ENCODE data around the gene TMED6.

TMED6 gene

GRCh38 chr16:69322343-69322742, 29.2 kb downstream of the TMED6 start:
- DNase-seq: no peak

- DNase-seq: no peak
Measured at GRCh38 chr16:69321080-69321479, 30.5 kb downstream of the TMED6 start.

- DNase-seq: no peak
Measured at GRCh38 chr16:69320740-69321073, 30.9 kb downstream of the TMED6 start.

GRCh38 chr16:69319826-69320739, 31.5 kb downstream of the TMED6 start:
- no peak for DNase-seq

- no peak for DNase-seq
Measured at GRCh38 chr16:69319381-69319780, 32.2 kb downstream of the TMED6 start.

DNA sequence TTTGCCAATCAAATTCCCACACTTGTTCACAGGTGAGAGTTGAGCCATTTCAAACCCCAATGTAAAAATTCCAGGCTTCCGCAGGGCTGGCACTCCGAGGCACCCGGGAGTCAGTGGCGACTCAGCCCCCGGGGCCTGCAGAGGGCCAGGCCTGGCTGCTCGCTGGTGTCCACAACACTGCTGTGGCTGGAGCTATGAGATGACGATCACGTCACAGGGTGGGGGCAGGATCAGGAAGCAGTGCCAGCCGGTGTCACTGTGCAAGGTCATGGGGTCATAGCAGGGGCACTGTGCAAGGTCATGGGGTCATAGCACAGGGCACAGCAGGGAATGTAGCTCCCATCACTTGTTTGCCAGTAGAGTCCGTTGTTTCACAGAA, 32.7 kb downstream of the TMED6 start:
- DNase-seq: no peak

DNA sequence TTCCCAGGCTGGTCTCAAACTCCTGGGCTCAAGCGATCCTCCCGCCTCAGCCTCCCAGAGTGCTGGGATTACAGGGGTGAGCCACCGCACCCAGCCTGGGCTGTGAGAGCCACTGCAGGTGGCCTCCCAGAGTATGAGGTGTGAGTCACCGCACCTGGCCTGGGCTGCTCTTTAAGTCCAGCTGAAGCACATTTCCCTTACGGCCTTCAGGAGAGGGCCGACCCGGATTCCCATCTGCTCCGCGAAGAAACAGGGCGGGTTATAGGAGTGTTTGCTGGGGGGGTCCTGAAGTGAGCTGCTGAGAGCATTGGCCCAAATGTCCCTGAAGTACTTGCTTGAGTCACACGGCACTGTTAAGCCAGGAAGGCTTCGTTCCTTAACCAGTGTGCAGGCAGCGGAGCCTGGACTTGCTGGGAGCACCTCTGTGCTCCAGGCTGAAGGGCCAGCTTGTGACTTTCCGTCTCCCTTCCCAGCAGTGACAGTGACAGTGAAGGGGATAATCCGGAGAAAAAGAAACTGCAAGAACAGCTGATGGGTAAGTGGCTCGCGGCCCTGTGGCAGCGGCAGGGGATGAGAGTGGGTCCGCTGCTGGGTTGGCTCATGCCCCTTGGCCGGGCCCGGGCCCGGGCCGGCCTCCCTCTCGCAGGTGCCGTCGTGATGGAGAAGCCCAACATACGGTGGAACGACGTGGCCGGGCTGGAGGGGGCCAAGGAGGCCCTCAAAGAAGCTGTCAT, 33.2 kb downstream of the TMED6 start:
- DNase-seq: no peak

GRCh38 chr16:69316595-69317034, 35.0 kb downstream of the TMED6 start:
- no peak for DNase-seq

GRCh38 chr16:69315486-69316311, 35.9 kb downstream of the TMED6 start:
- no peak for DNase-seq

DNA sequence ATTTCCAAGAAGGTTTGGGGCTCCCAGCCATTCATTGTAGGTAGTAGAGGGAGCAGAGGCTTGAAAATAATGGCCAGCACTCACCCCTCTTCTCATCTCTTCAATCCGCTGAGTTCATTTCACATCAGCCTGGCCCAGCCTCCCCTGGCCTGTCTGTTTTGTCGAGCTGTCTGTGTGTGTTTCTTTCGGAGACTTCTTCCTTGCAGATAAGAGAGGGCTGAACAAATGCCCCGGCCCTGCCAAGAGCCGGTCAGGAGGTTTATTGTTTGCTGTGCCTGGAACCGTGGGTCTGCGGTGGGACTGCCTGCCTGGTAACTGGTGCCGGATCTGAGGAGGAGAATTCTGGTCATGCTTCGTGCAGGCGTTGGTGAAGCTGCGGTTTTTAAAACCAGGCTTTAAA, 37.1 kb downstream of the TMED6 start:
- no peak for DNase-seq

- DNase-seq: no peak
Measured at GRCh38 chr16:69313469-69313868, 38.1 kb downstream of the TMED6 start.

DNA sequence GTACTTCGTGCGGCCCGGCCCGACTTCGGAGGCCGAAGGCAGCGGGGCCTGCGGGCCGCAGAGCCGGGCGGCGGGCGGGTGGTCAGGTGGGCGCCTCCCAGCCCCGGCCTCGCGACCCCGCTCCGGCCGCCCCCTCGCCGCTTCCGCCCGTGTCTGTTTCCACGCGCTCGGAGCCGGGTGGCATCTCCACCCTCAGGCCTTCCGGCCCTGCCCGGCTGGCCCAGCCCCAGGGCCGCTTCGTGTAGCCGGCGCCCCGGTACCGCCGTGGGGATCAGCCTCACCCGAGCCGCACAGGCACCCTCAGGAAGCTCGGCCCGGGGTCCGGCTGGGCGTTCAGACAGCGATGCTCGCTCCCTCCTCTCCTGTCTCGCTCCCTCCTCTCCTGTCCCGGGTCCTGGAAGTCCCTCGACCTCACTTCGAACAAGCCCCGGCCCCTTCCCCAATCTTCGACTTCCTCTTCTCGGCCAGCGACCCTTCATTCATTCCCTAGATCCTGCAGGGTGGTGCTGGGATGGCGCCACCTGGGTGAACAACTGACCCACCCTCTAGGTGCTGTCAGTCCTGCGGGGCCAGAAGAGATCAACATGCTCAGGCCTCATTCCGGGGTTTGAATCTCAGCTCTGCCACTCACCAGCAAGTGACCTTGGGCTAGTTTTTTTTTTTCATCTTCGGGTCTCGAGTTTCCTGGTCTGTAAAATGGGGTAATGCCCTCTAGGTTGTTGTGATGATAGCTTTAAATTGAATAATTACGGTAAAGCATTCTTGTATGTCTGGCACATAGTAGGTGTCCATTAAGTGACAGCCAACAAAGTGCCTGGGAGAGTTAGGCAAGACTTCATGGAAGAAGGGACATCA, 39.8 kb downstream of the TMED6 start:
- DNase-seq: no peak

- DNase-seq: peak; percentile 93
Measured at GRCh38 chr16:69310653-69311532, 40.7 kb downstream of the TMED6 start, which contains the start of gene VPS4A. VPS4A (plus strand) TSS chr16:69311350; CDS start chr16:69311512, 162 bp downstream.

GRCh38 chr16:69309316-69309715, 42.3 kb downstream of the TMED6 start:
- no peak for DNase-seq

DNA sequence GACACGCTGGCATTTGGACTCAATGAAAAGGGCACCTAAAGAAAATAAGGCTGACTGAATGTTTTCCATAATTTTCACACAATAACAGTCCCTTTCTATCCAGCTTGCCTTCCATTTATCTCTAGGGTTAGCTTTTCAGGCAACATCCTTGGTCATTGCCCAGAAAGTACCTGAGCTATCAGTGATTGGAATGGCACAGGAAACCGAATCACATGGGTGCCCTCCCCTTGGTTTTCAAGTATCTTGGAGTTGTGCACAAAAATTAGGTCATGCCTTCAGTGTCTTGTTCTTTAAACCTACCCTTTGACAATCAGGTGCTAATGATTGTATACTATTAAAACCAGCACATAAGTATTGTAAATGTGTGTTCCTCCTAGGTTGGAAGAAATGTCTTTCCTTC, 43.7 kb downstream of the TMED6 start:
- no peak for DNase-seq

DNA sequence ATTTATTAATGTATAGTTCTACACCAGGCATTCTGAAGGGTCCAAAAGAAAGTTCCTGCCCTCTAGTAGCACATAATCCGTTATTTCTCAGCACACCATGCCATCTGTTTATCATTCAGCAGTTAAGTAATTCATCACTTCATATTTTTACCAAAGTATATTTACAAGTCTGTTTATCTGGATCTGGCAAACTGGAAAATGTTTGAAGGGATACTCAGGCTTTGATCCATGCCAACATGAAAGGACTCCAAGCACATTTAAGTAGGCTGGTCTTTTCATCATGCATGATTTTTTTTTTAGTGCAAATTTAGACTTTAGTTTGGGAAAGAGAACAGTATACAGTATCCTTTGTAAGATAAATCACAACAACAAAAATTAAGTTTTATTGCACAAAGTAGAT, 44.5 kb downstream of the TMED6 start:
- no peak for DNase-seq

DNA sequence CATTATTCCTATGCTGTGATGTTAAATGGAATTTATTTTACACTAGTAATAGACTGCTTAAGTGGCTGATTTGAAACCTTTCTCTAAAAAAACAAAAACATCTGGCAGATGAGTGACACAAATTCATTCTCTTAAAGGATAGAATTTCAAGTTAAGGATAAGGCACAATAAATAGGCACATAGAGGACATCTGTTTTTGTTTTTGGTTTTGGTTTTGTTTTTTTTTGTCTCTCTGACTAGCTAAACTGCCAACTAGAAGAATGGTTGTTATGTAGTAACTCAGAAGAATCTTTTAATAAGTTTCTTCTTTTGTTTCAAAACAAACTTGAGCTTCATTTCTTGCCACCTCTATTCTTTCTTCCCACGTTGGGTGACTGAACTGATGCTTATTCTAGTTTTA, 45.6 kb downstream of the TMED6 start:
- no peak for DNase-seq

DNA sequence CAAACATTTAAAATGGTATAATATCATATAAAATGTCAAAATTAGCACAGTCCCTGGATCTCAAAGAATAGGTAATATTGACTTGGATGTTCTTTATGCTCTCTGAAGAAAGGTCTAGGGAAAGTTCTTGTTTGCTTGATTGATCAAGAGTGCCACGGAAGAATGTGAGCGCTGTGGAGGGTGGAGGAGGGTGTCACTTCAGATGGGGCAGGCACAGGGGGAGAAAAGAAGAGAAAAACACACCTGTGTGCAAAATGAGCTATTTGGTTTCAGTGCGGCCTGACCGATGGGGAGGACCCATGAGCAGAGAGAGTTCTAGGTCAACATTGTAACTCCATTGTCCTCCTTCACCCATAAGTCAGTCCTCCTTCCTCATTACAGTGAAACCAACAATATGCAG, 49.3 kb downstream of the TMED6 start:
- no peak for DNase-seq

- no peak for DNase-seq
Measured at GRCh38 chr16:69301861-69302260, 49.7 kb downstream of the TMED6 start.

GRCh38 chr16:69301187-69301586, 50.4 kb downstream of the TMED6 start:
- DNase-seq: no peak

DNA sequence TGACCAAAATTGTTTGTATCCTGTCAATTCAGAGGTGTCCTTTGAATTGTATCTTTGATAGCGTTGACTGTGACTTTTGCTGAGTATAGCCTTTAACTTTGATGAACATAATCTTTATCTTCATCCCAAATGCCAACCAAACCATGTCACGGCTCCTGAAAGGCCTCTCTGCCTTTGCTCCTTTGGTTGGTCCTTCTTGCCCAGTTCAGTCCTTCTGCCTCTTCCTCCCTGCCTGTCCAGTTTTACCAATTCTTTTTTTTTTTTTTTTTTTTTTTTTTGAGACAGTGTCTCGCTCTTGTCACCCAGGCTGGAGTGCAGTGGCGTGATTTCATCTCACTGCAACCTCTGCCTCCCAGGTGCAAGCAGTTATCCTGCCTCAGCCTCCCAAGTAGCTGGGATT, 53.3 kb downstream of the TMED6 start:
- no peak for DNase-seq

Data from 8988T (cell line).